Measurements from ENCODE around the gene PNMA3.
"Not testable (repeated sequence)": the region's sequence is repeated elsewhere in the genome, so short reads cannot be mapped to it uniquely, and the experiment has no call there.

PNMA3 gene

DNA sequence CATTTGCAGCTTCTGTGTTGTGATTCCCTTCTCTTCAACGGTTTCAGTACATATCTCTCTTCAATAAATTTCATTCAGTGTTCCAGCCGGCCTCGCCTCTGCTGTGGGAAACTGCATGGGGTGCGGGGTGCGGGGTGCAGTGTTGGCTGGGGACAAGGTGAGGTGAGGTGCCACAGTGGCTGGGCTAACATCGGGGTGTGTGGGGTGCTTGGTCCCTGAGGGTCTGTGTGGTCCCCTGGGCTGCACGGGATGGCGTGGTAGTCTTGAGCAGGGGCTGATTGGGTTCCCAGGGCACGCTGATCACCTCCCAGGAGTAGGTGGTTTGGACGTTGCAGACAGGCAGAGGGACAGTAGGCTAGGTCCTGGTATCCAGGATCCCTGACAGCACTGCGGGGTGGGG lies 18.7 kb downstream of the PNMA3 start:
- DNase-seq = no peak

DNA sequence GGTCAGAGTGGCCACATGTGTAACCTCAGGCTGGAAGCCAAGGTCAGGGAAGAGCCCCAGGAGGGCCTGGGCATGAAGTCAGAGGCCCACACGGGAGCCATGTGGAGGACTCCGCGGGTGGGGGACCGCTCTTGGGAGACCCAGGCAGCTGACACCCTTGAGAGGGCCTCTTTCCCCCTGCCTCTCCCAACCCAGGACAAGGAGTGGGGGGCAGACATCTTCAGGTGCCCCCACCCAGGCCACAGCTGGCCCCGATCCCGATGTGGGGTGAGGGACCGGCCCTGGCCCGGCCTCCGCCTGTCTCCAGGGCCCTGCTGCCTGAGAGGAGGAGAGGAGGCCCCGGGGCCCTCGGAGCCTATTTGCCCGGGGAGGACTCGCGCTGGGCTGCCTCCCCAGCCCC lies 19.1 kb downstream of the PNMA3 start:
- DNase-seq = no peak

DNA sequence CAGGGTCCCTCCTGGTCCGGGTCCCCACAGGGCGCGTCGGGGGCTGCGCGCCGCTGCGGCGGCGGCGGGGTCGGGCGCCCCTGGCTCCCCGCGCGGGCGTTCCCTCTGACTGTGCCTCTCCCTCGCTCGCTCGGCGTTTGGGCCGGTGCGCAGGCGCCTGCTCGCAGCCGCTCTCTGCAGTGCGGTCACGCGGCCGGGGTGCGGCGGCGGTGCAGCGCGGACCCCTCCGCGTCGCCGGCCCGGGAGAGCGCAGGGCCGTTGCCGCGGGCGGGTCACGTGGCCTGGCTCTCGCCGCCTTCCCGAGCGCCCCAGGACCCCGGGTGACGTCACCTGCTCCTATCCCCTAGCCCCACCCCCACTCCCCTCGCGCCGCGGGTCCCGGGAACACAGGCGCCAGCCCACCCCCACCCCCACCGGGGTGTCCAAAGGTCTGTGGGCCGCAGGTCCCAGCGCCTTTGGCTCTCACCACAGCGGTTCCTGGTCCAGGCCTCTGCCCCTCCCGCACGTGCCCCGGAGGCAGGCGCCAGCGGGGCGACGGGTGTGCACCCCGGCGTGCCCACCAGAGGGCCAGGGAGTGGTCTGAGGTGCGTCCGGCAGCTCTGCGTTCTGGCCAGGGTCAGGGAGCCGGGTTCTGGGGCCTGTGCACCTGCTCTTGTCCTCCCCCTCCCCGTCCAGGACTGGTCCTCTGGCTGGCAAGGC lies 21.3 kb downstream of the PNMA3 start:
- not testable (repeated sequence) for DNase-seq

DNA sequence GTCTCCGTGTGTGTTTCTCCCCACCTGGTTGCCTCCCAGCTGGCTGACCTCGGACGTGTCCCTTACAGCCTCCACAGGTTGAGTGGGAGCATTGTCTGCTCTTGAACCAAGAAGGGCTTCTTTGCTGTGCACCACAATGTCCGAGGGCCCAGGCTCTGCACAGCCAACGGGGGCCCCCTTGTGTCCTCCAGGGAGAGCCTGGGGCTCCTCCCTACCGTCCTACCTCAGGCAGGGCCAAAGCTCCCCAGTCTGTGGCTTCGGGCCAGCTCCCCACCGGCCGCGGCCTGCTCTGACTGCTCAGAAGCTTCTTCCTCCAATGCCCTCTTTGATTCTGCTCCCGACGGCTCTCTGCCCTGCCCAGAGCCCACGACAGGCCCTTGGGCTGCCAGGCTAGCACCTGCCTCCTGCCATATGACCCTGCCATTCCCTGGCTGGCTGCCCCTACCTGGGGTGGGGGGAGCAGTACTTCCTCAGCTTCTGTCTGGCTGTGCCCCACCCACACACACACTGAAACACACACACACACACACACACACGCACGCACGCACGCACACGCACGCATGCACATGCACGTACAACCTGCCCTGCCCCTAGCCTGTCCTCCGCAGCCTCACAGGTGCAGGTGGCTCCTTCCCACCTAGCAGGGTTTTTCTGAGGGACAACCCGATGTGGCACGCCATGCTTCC lies 27.1 kb downstream of the PNMA3 start:
- not testable (repeated sequence) for DNase-seq

DNA sequence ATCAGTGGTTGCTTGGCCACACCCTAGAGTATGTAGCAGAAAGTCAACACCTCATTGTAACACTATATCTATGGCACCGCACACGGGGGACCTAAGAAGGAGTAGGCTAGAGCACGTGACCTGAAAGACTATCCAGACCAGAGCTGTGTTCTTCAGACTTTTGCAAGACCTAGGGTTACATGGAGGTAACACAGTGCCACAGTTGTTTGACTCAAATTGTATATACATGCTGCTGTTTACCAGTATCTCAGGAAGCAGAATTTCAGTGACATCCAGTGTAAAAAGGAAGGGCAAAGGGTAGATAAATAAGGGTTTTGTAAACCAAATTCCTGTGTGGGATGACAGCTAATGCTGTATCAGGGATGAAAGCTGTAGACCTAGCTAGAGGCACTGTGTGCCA lies 46.1 kb downstream of the PNMA3 start:
- DNase-seq = no peak

DNA sequence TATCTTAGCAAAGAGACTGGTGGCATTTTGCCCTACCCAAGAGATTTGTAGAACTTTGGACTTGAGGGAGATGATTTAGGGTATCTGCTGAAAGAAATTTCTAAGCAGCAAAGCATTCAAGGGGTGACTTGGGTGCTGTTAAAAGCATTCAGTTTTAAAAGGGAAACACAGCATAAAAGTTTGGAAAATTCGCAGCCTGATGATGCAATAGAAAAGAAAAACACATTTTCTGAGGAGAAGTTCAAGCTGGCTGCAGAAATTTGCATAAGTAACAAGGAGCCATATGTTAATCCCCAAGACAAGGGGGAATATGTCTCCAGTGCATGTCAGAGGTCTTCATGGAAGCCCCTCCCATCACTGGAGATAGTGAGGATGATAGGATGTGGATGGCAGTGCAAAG lies 48.7 kb downstream of the PNMA3 start:
- not testable (repeated sequence) for DNase-seq

DNA sequence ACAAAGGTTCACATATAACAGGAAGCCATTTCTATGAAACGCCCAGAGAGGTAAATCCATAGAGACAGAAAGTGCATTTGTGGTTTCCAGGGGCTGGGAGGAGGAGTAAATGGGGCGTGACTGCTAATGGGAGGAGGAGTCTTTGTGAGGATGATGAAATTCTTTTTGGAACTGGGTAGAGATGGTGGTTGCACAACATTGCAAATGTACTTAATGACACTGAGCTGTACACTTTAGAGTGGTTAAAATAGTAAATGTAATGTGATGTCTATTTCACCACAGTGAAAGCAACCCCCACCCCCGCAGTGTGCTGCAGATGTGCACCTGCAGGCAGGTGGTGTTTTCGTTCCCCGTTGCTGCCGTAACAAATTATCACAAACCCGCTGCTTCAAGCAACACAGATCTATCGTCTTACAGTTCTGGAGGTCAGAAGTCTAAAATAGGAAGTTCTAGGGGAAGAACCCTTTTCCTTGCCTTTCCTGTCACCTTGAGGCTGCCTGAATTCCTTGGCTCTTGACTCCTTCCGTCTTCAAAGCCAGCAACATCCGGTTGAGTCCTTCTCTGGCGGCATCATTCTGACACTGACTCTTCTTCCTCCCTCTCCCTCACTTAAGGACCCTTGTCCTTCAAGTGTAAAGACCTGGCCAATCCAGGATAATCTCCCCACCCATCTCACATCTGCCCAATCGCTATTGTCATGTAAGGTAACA lies 50.0 kb downstream of the PNMA3 start:
- not testable (repeated sequence) for DNase-seq

Measured in CD4-positive, alpha-beta T cell treated with Interferon alpha-2 for 1 hour (primary cell).